AG10803 (cell line): ENCODE data around the gene RCSD1.

ENCODE experiments used
- DNase-seq: peaks from one replicate; pipeline ENCODE4 v3.0.0; 2010; ENCODE audit warnings: low read depth
- H3K4me3 ChIP-seq: 2 replicates; pipeline ENCODE4 v1.5.1; 2011; ENCODE audit warnings: mild to moderate bottlenecking, low read length, control low read depth
- TF ChIP-seq, protein P1 (sequence below): conservative IDR thresholded peaks from 2 replicates; pipeline ENCODE4 v1.5.1; 2011; ENCODE audit warnings: mild to moderate bottlenecking, low read length, control low read depth, inconsistent platforms

RCSD1 gene

DNA sequence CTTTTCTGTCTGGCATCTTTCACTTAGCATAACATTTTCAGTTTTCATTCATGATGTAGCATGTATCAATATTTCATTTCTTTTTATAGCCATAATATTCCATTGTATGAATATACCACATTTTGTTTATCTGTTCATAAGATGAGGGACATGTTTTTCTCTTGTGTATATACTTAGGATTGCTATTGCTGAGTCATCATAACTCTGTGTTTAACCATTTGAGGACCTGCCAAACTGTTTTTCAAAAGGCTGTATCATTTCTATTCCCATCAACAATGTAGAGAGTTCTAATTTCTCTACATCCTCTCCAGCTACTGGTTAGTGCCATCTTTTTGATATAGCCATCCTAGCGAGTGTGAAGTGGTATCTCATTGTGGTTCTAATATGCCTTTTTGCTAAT is 118.0 kb downstream of the RCSD1 start:
- TF ChIP-seq, protein P1, sequence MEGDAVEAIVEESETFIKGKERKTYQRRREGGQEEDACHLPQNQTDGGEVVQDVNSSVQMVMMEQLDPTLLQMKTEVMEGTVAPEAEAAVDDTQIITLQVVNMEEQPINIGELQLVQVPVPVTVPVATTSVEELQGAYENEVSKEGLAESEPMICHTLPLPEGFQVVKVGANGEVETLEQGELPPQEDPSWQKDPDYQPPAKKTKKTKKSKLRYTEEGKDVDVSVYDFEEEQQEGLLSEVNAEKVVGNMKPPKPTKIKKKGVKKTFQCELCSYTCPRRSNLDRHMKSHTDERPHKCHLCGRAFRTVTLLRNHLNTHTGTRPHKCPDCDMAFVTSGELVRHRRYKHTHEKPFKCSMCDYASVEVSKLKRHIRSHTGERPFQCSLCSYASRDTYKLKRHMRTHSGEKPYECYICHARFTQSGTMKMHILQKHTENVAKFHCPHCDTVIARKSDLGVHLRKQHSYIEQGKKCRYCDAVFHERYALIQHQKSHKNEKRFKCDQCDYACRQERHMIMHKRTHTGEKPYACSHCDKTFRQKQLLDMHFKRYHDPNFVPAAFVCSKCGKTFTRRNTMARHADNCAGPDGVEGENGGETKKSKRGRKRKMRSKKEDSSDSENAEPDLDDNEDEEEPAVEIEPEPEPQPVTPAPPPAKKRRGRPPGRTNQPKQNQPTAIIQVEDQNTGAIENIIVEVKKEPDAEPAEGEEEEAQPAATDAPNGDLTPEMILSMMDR: no peak
- no peak overlapping the region for H3K4me3 ChIP-seq
- no peak for DNase-seq

- peak; percentile 51 for DNase-seq
- TF ChIP-seq, protein P1: no peak
- no peak overlapping the region for H3K4me3 ChIP-seq
Observed at GRCh38 chr1:167748906-167749305, 118.9 kb downstream of the RCSD1 start.

- no peak overlapping the region for H3K4me3 ChIP-seq
- TF ChIP-seq, protein P1: no peak
- DNase-seq: no peak
Observed at GRCh38 chr1:167749741-167750140, 119.7 kb downstream of the RCSD1 start.

DNA sequence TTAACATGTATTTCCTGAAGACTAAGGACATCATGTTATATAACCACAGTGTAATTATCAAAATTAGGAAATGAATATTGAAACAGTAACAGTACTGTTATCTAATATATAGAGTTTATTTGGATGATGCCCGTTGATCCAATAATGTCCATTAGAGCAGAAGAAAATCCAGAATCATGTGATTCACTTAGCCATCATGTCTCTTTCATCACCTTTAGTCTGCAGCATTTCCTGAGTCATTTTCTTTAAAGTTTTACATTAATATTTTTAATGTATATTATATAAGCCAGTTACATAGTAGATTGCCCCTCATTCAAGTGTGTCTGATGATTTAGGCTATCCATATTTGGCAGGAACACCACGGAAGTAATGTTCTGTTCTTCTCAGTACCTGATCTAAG is 120.6 kb downstream of the RCSD1 start:
- H3K4me3 ChIP-seq: no peak overlapping the region
- DNase-seq: no peak
- TF ChIP-seq, protein P1: no peak

- H3K4me3 ChIP-seq: no peak overlapping the region
- TF ChIP-seq, protein P1: no peak
- no peak for DNase-seq
Observed at GRCh38 chr1:167751676-167752075, 121.6 kb downstream of the RCSD1 start.

DNA sequence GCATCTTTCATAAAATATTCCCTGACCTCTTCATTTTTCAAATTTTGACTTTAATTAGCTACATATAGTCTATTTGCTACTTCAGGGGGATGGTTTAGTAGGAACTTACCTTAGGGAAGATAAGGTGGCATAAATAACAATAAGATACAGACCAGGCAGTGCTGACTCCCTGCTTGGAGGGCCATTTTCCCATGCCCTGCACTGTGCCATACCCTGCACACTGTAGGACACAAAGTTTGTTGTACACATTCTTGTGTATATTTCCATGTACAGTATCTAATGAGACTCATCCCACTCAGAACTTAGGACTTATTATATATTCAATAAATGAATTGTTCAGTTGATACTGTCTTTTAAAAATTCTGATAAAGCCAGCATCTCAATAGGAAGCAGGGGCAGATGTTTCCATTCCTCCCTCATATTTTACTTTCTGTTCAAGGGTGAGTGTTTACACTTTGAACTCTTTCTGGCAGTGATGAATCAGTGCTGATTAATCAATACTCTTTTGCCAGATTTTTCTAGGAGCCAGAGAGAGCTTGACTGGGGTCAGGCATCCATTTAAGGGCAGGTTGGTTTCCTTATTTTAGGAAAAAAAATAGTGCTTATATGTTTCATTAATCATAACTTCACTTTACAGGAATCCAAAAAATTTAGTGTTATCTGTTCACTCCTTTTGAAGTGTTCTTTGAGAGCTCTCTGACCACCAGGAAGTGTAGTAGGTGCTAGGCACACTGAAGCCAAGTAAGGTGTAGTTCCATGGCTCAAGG is 122.4 kb downstream of the RCSD1 start:
- TF ChIP-seq, protein P1: no peak
- no peak for DNase-seq
- H3K4me3 ChIP-seq: no peak overlapping the region

DNA sequence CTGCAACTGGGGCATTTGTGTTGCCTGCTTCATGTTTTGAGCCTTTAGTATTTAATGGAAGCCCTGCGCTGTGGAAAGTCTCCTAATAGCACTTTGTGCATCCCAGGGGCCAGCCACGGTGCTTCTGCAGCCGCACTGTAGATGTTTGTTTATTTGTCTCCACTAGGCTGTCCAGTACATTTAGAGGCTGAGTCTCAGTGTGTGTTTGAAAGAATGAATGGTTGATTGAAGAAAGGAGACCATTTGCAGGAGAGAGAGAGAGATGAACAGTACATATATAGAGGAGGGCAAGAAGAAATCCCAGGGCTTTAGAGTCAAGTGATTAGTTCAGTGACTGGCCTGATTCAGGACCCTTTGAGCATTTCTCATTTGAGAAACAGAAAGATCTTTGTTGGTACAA is 125.6 kb downstream of the RCSD1 start:
- DNase-seq: no peak
- no peak overlapping the region for H3K4me3 ChIP-seq
- TF ChIP-seq, protein P1: no peak
